ENCODE data around the gene ZNF680.
"Not testable (repeated sequence)": the region's sequence is repeated elsewhere in the genome, so short reads cannot be mapped to it uniquely, and the experiment has no call there.

Gene ZNF680

DNA sequence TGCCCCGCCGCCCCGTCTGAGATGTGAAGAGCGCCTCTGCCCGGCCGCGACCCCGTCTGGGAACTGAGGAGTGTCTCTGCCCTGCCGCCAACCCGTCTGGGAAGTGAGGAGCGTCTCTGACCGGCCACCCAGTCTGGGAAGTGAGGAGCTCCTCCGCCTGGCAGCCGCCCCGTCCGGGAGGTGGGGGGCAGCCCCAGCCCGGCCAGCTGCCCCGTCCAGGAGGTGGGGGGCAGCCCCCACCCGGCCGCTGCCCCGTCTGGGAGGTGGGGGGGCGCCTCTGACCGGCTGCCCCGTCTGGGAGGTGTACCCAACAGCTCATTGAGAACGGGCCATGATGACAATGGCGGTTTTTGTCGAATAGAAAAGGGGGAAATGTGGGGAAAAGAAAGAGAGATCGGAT, 8.7 kb downstream of the ZNF680 start:
- DNase-seq = not testable (repeated sequence)

DNA sequence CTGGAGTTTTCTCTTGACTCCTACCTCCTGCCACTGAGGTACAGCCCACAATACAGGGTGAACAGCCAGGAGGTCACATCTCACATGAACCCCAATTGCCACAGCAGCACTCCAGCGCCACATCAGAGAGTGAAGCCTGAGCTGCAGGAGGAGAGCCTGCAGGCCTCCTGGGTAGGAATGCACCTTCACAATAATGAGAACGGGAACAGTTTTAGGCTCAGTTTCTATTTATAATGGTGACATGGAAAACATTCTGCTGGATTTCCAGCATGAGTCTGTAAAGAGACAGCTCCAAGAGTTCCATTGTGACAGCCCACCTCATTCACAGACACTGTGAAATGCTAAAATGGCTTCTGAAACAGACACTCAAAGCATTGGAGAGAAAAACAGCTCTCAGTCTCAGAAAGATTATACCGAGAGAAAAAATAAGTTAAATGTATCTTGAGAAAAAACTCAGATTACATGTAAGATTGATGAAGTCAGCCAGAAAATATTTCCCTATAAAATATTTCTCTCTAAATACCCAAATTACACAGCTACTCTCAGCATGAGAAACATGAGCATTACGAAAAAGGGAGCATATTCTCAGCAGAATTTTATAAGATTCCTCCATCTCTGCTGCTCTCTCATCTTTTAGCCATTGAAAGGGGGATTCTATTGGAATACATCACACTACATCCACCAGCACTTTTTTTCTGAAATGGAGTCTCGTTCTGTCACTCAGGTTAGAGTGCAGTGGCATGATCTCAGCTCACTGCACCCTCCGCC, 11.3 kb downstream of the ZNF680 start:
- DNase-seq = no peak

DNA sequence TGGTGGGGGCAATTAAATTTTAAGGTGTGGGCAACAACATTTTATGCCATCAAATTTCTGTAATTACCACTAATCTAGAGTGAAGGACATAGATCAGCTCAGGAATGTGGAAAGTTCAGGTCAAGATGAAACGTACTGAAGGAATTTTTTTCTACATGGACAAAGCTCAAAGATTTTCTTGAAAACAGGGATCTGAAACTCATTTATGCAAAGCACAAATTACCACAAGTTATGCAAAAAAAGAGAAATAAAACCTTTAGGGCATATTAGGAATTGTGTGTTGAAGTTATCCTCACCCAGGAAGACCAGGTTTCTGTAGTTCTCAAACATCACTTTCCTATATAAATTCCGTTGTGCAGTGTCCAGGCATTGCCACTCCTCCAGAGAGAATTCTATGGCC, 18.9 kb downstream of the ZNF680 start:
- no peak for DNase-seq

DNA sequence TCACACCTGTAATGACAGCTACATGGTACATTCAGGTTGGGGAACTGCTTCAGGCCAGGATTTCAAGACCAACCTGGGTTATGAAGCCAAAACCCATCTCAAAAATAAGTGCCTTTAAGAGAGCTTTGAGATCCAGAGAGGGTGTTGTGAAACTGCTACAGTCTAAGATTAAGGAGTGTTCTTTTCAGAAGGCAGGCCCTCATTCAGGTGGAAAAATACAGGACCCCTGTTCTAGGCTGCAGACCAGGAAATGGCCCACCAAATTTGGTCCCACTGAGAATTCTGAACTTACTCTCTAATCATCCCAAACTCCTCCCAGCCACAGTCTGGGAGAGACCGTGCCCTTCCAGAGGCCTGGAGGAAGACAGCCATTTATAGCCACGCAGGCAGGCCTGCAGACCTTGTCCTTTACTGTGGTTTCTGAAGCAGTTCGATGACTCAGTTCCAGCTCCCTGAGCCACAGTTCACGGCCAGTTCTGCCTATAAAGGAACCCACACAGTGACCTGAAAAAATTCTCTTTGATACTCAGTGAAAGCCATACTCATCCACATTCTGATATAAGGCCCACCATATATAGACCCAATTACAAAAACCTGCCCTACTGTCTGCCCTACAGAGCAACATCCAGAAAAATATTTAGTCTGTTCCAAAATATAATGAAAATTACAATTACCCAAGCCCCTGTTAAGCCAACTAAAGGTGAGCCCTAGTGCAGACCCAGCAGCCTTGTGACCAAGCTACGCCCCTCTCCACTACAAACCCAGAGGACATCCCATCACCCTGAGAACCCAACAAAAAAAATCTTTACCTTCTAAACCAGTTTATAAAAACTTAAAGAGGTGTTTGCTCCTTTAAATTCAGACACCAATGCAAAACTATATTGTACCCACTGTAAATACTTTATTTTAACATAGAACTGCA, 21.2 kb downstream of the ZNF680 start:
- no peak for DNase-seq

DNA sequence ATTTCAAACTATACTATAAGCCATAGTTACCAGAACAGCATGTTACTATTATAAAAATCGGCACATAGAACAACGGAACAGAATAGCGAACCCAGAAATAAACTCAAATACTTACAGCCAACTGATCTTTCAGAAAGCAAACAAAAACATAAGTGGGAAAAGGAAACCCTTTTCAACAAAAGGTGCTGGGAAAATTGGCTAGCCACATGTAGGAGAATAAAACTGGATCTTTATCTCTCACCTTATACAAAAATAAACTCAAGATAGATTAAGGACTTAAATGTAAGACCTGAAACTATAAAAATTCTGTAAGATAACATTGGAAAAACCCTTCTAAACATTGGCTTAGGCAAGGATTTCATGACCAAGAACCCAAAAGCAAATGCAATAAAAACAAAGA, 29.1 kb downstream of the ZNF680 start:
- no peak for DNase-seq

DNA sequence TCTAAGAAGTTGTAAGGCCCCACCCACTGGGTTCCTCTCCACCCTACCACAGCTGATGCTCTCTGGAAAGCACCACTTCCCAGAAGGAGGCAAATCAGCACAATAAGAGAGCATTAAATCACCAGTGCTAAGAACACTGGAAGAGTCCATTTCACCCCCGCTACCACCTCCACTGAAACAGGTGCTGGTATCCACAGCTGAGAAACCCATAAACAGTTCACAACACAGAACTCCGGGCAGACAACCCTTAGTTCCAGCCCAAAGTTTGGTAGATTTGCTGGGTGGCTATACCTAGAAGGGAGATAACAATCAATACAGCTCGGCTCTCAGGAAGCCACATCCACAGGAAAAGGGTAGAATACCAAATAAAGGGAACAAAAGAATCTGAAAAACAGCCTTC, 34.1 kb downstream of the ZNF680 start:
- DNase-seq = no peak

DNA sequence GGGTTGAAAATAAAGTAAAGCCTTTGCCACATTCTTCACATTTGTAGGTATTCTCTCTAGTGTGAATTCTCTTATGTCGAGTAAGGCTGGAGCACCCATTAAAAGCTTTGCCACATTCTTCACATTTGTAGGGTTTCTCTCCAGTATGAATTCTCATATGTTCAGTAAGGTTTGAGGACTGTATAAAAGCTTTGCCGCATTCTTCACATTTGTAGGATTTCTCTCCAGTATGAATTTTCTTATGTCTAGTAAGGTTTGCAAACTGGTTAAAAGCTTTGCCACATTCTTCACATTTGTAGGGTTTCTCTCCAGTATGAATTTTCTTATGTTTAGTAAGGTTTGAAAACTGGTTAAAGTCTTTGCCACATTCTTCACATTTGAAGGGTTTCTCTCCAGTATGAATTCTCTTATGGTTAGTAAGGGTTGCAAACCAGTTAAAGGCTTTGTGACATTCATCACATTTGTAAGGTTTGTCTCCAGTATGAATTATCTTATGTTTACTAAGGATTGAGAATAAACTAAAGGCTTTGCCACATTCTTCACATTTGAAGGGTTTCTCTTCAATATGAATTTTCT, 41.4 kb downstream of the ZNF680 start:
- no peak for DNase-seq

DNA sequence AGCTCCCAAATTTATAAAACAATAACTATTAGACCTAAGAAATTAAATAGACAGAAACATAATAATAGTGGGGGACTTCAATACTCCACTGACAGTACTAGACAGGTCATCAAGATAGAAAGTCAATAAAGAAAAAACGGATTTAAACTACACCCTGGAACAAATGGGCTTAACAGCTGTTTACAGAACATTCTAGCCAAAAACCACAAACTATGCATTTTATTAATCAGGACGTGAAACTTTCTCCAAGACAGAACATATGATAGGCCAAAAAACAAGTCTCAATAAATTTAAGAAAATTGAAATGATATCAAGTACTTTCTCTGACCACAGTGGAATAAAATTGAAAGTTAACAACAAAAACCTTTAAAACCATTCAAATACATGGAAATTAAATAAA, 46.4 kb downstream of the ZNF680 start:
- DNase-seq = no peak

DNA sequence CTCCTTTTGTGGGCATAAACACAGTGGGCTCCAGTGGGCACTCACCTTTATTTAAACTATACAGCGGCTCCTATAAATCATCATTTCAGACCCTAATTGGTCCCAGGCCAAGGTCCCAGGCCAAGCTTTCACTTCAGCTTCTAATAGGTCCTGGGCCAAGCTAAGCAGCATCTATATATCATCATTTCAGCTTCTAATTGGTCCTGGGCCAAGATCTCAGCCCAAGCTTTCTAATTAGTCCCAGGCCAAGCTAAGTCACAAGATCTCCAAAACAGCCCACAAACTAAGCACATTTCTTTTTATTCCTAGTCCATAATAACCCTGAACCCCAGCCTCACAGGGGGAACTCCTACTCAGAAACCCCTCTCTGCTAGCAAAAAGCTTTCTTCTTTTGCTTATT, 47.1 kb downstream of the ZNF680 start:
- no peak for DNase-seq

DNA sequence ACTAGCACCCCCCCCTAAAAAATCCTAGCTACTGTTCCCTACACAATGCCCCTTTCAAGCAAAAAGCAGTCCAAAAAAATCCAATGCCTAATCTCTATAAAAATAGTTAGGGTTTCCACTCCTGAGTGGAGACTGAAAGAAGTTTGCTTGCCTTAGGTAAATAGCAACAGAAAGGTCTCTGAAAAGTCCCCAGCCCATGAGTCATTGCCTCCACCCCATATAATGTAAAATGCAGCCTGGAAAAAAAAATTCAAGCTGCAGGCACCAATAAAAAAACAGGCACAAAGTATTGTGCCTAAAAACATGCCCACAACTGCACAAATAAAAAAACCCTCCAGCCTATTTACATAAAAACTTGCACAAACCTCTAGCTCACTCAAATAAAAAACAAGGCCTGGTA, 47.5 kb downstream of the ZNF680 start:
- no peak for DNase-seq

DNA sequence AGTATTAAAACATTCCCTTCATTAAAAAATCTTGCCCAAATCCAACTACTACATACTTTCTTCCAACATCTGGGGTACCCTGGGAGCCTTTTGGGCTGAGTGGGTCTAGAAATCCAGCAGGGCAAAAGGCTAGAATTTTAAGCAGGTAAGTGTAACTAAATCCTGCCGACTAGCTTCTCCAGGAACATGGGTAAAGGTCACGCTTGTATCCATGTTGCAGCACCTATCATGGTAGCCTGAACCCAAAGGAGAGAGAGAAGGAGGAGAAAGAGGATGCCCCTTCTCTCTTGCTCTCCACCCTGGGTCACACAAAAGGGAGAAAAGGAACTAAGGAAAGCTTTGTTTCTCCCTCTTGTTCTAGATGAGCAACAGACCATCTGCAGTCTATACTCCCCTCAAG, 53.3 kb downstream of the ZNF680 start:
- no peak for DNase-seq

DNA sequence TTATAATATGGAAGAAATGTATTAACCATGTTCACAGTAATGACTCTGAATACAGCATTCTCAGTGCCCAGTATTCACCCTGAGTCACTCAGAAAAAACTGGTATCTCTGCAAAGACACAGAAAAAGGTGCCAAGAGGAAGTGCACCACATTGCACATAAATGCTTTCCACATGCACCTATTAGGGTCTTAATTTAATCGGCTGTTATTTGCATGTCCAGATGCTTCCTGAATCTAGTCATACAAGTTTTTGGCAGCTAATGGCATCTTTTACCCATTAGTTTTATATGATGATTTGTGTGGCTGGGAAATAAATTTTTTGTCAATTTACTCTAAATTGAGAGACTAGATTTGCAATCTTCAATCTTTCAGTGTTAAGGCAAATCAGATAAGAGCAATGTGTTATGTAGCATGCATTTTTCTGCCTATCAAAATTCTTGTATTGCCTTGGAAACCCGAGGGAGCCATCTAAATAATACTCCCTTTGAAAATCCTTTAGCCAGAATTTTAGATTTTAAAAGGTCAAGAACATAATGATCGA, 58.2 kb downstream of the ZNF680 start:
- no peak for DNase-seq

DNA sequence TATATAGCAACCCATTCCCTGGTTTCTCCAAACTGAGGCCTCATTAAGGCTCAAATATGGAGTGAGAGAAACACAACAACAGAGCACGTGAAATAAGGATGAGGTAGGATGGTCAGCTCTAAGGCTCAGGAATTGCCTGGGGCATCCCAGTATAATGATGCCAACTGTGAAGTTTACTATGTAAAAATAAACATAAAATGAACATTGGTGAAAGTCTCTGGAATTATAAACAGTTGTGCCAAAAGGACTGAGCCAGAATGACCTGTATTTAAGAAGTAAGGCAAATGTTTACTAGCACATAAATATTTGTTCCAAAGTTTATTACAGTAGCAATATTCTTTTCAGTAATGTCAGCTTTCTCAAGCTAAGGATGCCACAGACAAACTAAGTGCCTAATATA, 64.6 kb downstream of the ZNF680 start:
- no peak for DNase-seq

DNA sequence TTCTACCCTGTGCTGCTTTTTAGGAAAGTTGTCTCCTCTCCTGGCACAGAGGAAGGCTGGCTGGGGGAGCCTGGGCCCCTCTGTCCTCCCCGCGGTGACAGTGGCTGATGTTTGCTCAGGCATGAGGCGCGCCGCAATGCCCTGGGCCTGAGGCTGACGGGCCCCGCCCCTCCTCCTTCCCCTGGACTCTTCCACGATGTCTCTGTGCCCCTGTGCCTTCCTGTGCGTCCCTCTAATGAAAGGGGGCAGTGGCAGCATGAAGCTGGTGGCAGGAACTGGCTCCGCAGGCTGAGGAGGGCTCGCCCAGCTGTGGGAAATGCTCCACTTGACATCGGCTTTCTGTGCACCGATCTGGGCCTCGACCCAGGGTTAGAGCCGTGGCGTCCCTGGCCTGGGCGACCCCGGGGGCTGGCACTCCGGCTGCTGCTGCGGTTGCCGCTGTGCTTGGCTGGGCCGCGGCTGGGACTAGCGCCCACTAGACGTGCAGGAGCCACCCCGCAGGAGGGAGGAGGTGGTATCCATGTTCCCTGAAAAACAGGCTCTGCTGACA, 67.9 kb downstream of the ZNF680 start:
- DNase-seq = no peak

DNA sequence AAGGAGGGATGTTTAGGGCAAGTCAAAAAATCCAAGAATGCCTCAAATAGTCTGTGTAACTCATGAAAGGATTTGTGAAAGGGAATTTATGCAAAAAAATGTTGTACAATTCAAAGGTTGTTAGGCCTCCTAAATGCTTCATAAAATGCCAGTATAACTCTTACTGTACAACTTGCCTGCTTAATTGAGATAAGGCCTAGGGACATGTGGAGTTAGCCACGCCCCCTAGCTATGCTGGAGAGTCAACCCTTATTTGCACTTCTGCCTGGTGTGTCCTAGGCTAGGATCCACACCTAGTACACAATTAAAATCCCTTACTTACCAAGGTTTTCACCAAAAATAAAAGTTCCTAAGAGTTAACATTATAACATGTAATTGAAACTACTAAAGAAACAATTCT, 77.2 kb downstream of the ZNF680 start:
- no peak for DNase-seq

All from activated naive CD4-positive, alpha-beta T cell treated with anti-CD3 and anti-CD28 coated beads, Interleukin-2, amount 50 U/mL, for 16 hours (primary cell).